Type B pancreatic cell (in vitro differentiated cells): ENCODE data around the gene BLNK. TPM values are rescaled to one million over a fixed set of nuclear protein-coding genes. Genes with fewer than 3 reads are reported as not detected.

ENCODE experiments used
- DNase-seq: peaks from one replicate; pipeline ENCODE4 v3.0.0; 2021; ENCODE audit warnings: mixed read lengths; ENCODE audit not compliant: unreplicated experiment; ENCODE audit errors: extremely low spot score
- H3K27ac Mint-ChIP-seq: 2 replicates; pipeline ENCODE4 v1.8.0; 2021; ENCODE audit warnings: mild to moderate bottlenecking, mixed read lengths
- H3K27me3 Mint-ChIP-seq: 2 replicates; pipeline ENCODE4 v1.8.0; 2021; ENCODE audit warnings: mixed read lengths
- H3K36me3 Mint-ChIP-seq: 2 replicates; pipeline ENCODE4 v1.8.0; 2021; ENCODE audit warnings: mixed read lengths
- H3K4me1 Mint-ChIP-seq: one replicate; pipeline ENCODE4 v1.8.0; 2021; ENCODE audit warnings: mixed read lengths; ENCODE audit not compliant: unreplicated experiment
- H3K4me3 Mint-ChIP-seq: 2 replicates; pipeline ENCODE4 v1.8.0; 2021; ENCODE audit warnings: mild to moderate bottlenecking, mixed read lengths
- H3K9me3 Mint-ChIP-seq: 2 replicates; pipeline ENCODE4 v1.8.0; 2021; ENCODE audit warnings: mixed read lengths
- total RNA-seq: library from RNA; stranded (reverse); gene quantifications from 2 replicates; pipeline ENCODE4 v1.2.1, GENCODE V29; 2021; ENCODE audit warnings: low replicate concordance
- TF ChIP-seq, protein P1 (sequence below): fragments of 200-600 bp; sonication (generic); conservative IDR thresholded peaks from 2 replicates; pipeline ENCODE4 v1.5.0; 2021; ENCODE audit warnings: antibody characterized with exemption, mild to moderate bottlenecking

The BLNK gene
- total RNA-seq, 1 donor from 2014 or later, result 21.7 TPM

DNA sequence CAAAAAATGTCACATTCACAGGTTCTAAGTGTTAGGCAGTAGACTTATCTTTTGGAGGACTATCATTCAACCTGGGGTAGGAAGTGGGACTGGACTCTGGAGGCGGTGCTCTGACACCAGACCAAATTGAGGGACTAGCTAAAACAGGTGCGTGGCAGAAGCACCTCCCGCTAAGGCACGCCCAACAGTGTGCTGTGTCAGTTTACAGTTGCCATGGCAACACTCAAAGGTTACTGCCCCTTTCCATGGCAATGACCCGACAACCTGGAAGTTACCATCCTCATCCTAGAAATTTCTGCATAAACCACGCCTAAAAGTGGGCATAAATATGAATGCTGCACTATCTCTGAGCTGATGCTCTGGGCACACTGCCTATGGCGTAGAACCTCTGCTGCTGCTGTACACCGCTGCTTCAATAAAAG is 14.0 kb upstream of the BLNK start:
- H3K4me3 Mint-ChIP-seq, result no peak overlapping the region
- no peak overlapping the region for H3K27ac Mint-ChIP-seq
- H3K36me3 Mint-ChIP-seq, result no peaks in the 10 kb centered on the region
- TF ChIP-seq, protein P1, sequence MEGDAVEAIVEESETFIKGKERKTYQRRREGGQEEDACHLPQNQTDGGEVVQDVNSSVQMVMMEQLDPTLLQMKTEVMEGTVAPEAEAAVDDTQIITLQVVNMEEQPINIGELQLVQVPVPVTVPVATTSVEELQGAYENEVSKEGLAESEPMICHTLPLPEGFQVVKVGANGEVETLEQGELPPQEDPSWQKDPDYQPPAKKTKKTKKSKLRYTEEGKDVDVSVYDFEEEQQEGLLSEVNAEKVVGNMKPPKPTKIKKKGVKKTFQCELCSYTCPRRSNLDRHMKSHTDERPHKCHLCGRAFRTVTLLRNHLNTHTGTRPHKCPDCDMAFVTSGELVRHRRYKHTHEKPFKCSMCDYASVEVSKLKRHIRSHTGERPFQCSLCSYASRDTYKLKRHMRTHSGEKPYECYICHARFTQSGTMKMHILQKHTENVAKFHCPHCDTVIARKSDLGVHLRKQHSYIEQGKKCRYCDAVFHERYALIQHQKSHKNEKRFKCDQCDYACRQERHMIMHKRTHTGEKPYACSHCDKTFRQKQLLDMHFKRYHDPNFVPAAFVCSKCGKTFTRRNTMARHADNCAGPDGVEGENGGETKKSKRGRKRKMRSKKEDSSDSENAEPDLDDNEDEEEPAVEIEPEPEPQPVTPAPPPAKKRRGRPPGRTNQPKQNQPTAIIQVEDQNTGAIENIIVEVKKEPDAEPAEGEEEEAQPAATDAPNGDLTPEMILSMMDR, result no peak
- H3K9me3 Mint-ChIP-seq, result peaks cover 4% of the 10 kb centered on the region
- H3K27me3 Mint-ChIP-seq, result no peaks in the 10 kb centered on the region
- DNase-seq, result no peak
- H3K4me1 Mint-ChIP-seq, result peaks cover 9% of the 10 kb centered on the region

DNA sequence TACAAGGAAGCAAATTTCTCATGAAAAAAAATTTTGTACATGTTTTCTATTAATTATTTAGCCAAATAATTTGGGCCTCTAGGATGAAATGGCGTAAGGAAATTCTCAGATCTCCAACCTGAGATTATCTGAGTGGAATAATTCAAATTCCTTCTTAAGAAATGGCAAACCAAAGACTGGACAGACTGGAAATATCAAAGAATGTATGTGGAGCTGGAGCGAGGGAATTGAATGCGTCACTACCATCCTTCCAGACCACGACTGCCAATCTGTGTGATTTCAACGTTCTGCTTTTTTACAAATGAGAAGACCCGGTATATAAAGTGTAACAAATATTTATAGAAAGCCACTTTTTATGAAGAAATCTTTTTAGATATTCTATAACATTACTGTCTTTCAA is 12.4 kb upstream of the BLNK start:
- Mint-ChIP-seq H3K4me3 (no peak overlapping the region), H3K9me3 (peaks cover 8% of the 10 kb centered on the region)
- TF ChIP-seq, protein P1, result no peak

DNA sequence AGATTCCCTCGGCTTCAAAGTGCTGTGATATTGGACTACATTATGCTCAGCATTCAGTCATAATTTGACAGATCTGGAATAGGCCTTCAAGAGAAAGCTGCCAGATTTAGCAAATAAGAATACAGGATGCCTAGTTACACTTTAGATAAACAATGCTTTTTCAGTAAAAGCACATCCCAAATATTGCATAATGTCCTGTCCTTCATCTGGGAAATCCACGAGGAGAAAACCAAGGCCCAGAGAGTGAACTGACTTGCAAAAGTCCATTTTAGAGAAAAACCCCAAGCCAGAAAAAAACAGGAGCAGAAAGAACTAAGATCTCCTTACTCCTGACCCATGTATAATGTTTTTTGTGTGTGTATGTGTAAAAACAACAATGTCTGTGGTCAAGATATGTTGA is 12.0 kb upstream of the BLNK start:
- Mint-ChIP-seq H3K9me3 (peaks cover 8% of the 10 kb centered on the region), H3K27ac (peak overlapping the region; percentile 50), H3K36me3 (no peaks in the 10 kb centered on the region), H3K4me3 (no peak overlapping the region), H3K27me3 (no peaks in the 10 kb centered on the region), H3K4me1 (peaks cover 9% of the 10 kb centered on the region)
- no peak for DNase-seq
- TF ChIP-seq, protein P1, result no peak

More for the DNA sequence above, 12.4 kb upstream of the BLNK start:
- H3K36me3 Mint-ChIP-seq, result no peaks in the 10 kb centered on the region
- DNase-seq, result no peak
- no peaks in the 10 kb centered on the region for H3K27me3 Mint-ChIP-seq
- peak overlapping the region; percentile 50 for H3K27ac Mint-ChIP-seq
- H3K4me1 Mint-ChIP-seq, result peaks cover 9% of the 10 kb centered on the region

DNA sequence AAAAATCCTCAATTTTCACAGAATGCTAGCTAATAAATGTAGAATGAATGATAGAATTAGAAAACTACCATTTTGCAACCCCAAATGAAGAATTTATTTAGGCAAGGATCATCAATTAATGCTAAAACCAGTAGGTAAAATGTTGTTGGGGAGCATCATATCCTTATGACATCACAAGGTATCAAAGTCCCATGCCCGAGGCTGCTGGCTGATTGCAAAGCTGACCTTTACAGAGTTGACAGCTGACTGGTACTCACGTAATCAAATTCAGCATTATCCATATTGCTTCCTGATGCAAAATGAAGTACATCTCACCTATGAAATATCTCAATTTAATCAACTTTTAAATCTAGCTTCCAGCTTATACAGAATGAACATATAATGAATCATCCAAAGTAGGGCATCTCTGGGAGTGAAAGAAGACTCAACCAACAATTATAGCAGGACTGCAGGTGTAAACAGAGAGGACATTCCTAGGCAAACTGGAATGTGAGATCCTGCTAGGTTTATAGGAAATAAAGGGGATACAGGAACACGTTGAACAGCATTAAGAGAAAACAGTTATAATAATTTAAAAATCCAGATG is 10.2 kb upstream of the BLNK start:
- no peak for DNase-seq
- peaks cover 8% of the 10 kb centered on the region for H3K9me3 Mint-ChIP-seq
- no peak overlapping the region for H3K27ac Mint-ChIP-seq
- H3K4me1 Mint-ChIP-seq, result no peaks in the 10 kb centered on the region
- H3K36me3 Mint-ChIP-seq, result no peaks in the 10 kb centered on the region
- TF ChIP-seq, protein P1, result no peak
- no peaks in the 10 kb centered on the region for H3K27me3 Mint-ChIP-seq
- H3K4me3 Mint-ChIP-seq, result no peak overlapping the region

DNA sequence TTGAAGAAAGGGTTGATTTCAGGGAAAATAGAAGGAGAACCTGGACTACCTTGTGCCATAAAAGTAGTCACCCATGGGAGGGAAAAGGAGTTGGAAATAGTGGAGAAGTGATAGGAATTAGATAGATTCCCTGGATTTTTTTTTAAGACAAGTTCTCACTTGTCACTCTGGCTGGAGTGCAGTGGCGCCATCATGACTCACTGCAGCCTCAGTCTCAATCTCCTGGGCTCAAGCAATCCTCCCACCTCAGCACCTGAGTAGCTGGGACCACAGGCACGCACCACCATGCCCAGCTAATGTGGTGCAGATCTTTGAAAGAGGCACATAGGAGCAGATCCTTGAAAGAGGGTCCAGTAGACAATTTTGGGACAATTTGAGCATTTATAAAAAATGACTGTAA is 9.5 kb upstream of the BLNK start:
- Mint-ChIP-seq H3K4me3 (no peak overlapping the region), H3K4me1 (no peaks in the 10 kb centered on the region), H3K27ac (no peak overlapping the region), H3K27me3 (no peaks in the 10 kb centered on the region), H3K9me3 (peaks cover 8% of the 10 kb centered on the region), H3K36me3 (no peaks in the 10 kb centered on the region)
- TF ChIP-seq, protein P1, result no peak
- DNase-seq, result no peak

DNA sequence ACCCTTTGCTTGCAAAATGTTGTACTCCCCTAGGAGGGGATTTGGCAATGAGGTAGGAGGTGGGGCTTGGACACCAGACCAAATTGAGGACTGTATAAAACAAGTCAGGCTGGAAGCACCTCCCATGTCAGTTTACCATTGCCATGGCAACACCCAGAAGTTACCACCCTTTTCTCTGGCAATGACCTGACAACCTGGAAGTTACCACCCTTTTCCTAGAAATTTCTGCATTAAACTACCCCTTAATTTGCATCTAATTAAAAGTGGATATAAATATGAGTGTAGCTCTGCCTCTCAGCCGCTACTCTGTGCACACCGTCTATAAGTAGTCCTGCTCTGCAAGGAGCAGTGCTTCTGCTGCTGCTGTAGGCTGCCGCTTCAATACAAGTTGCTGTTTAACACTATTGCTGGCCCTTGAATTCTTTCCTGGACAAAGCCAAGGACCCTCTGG is 7.8 kb upstream of the BLNK start:
- no peaks in the 10 kb centered on the region for H3K4me1 Mint-ChIP-seq
- no peak overlapping the region for H3K4me3 Mint-ChIP-seq
- H3K27me3 Mint-ChIP-seq, result no peaks in the 10 kb centered on the region
- TF ChIP-seq, protein P1, result no peak
- no peak for DNase-seq
- H3K36me3 Mint-ChIP-seq, result no peaks in the 10 kb centered on the region
- no peak overlapping the region for H3K27ac Mint-ChIP-seq
- H3K9me3 Mint-ChIP-seq, result peaks cover 8% of the 10 kb centered on the region
